Peyer's patch (tissue), 4 donors: Measurements from ENCODE around the gene ANO10.

Source experiments
- POLR2A ChIP-seq, 2 donors: fragments of 450-650 bp; IDR thresholded peaks; one replicate each; pipeline ENCODE4 v1.5.1; 2017; ENCODE audit warnings: antibody characterized with exemption in 2 of 2, mild to moderate bottlenecking in 2 of 2, moderate library complexity in 2 of 2
- TF ChIP-seq, protein P1 (sequence below), 6 experiments: fragments of 450-650 bp in 4 of 6; fragments of 200-600 bp in 2 of 6; sonication (generic) in 1 of 6; IDR thresholded peaks; one replicate each; pipeline ENCODE4 v1.5.1; 2017 to 2019; ENCODE audit warnings: antibody characterized with exemption in 6 of 6, mild to moderate bottlenecking in 3 of 6, moderate library complexity in 1 of 6

DNA sequence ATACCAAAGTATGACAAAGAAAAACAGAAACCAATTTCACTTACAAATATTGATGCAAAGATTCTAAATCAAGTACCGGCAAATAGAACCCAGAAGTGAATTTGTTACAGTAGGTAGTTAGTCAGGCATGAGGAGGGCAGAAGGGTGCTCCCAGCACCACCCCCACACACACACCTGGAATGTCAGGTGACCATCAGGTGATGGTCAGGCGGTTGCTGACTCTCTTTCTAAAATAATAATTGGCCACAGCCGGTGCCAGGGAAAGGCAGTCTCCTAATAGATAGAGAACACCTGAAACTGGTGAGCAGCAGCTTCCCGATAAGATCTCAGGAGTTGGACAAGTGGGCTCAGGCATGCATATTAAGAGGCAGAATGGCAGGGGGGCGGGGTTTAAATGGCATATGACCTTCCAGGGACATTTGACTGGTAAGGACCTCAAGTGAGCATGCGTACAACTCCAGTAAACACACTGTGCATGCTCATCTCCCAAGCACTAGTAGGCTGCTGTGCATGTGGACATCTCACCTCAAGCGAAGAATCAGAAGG lies 131.1 kb downstream of the ANO10 start:
- TF ChIP-seq, protein P1, sequence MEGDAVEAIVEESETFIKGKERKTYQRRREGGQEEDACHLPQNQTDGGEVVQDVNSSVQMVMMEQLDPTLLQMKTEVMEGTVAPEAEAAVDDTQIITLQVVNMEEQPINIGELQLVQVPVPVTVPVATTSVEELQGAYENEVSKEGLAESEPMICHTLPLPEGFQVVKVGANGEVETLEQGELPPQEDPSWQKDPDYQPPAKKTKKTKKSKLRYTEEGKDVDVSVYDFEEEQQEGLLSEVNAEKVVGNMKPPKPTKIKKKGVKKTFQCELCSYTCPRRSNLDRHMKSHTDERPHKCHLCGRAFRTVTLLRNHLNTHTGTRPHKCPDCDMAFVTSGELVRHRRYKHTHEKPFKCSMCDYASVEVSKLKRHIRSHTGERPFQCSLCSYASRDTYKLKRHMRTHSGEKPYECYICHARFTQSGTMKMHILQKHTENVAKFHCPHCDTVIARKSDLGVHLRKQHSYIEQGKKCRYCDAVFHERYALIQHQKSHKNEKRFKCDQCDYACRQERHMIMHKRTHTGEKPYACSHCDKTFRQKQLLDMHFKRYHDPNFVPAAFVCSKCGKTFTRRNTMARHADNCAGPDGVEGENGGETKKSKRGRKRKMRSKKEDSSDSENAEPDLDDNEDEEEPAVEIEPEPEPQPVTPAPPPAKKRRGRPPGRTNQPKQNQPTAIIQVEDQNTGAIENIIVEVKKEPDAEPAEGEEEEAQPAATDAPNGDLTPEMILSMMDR (IDR thresholded peaks at IDR 0.05), result no peak
- no peak for TF ChIP-seq POLR2A (IDR thresholded peaks at IDR 0.05)
